Transverse colon (tissue), 4 donors: ENCODE results near the gene ANO7. TPM values are rescaled to one million over a fixed set of nuclear protein-coding genes. Genes with fewer than 3 reads are reported as not detected.

Experiments
- total RNA-seq, 4 donors: library from RNA; depleted of rRNA; stranded (reverse); fragments of >200 nt; gene quantifications; one replicate each; pipeline ENCODE4 v1.1.0, GENCODE V29; 2016

The ANO7 gene
- total RNA-seq, 4 donors from 2014 or later, result 37.2 to 202 (median 71.0) TPM

Other genes starting within 250 kb of the ANO7 start
- 10 to 100 TPM in 3 of 4 donors, 1 to 10 TPM in 1; 8.2 to 65.5 (median 30.0) TPM for gene SNED1, start 190.1 kb upstream of the ANO7 start, total RNA-seq
- gene MTERF4, start 86.4 kb upstream of the ANO7 start, total RNA-seq, result 100 to 1,000 TPM in 1 of 4 donors, 10 to 100 TPM in 3; 25.4 to 161 (median 34.3) TPM
- gene PASK, start 39.2 kb upstream of the ANO7 start, total RNA-seq, result 10 to 100 TPM in 2 of 4 donors, 1 to 10 TPM in 2; 7.0 to 35.2 (median 19.1) TPM
- 10 to 100 TPM; 10.8 to 84.2 (median 46.5) TPM for gene PPP1R7, start 38.2 kb upstream of the ANO7 start, total RNA-seq
- 1,000 to 10,000 TPM in 1 of 4 donors, 100 to 1,000 TPM in 3; 168 to 1,885 (median 314) TPM for gene HDLBP, start 127.0 kb downstream of the ANO7 start, total RNA-seq
- gene SEPTIN2, start 127.2 kb downstream of the ANO7 start, total RNA-seq, result 100 to 1,000 TPM; 116 to 264 (median 180) TPM
- 100 to 1,000 TPM in 3 of 4 donors, 10 to 100 TPM in 1; 96.5 to 164 (median 136) TPM for gene FARP2, start 167.6 kb downstream of the ANO7 start, total RNA-seq